Kidney epithelial cell (primary cell): ENCODE measurements around the gene WDR74. TPM values are rescaled to one million over a fixed set of nuclear protein-coding genes. Genes with fewer than 3 reads are reported as not detected.

Experiments
- DNase-seq: peaks from one replicate; pipeline ENCODE4 v3.0.0-alpha.2; 2010; ENCODE audit warnings: low read depth
- H3K27me3 ChIP-seq: 2 replicates; pipeline ENCODE4 v1.6.0; 2011; ENCODE audit warnings: low read length; ENCODE audit not compliant: control insufficient read depth, insufficient read depth
- H3K36me3 ChIP-seq: 2 replicates; pipeline ENCODE4 v1.5.1; 2011; ENCODE audit warnings: low read length; ENCODE audit not compliant: control insufficient read depth, insufficient read depth
- H3K4me3 ChIP-seq: 2 replicates; pipeline ENCODE4 v1.5.1; 2011; ENCODE audit warnings: low read depth, mild to moderate bottlenecking, control low read depth, low read length
- total RNA-seq: library from RNA; depleted of rRNA; stranded (reverse); fragments of >200 nt; gene quantifications from 2 replicates; pipeline ENCODE4 v1.2.3, GENCODE V29; 2015
- TF ChIP-seq, protein P1 (sequence below): IDR thresholded peaks from 2 replicates; pipeline ENCODE4 v1.5.1; 2011; ENCODE audit warnings: mild to moderate bottlenecking, moderate library complexity, low read length, control low read depth, inconsistent platforms; ENCODE audit not compliant: insufficient read depth, poor library complexity, severe bottlenecking

The WDR74 gene
- total RNA-seq, 1 donor from 2014 or later, result 92.8 TPM

DNA sequence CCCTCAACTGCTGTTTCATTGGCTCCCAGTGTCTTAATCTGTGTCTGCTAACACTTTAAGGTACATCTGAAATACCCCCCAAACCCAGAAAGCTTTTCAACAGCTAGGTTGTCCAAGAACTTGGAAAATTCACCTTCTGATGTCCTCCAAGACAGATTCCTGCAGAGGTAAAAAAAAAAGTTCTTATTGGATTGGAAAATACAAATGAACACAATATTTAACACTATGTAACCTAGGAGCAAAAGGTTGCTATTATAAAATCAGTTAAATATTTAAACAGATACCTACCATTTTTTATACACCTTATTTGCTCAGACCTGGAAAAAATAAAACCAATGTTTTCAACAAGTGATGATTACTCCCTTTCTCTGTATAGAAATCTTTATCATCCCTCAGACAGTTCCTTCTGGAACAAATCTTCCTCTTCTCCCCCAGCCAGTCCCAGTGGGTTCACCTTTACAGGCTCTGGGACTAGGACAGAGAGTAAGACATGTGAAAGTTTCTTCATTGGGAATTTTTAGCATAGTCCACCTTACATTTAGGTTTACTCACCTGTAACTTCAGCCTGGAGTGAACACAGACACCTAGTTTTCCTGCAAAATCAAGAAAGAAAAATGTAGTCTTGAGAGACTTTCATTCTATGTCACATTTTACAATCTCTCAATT, 13.3 kb upstream of the WDR74 start:
- H3K4me3 ChIP-seq, result no peak overlapping the region

GRCh38 chr11:62851807-62852522, 12.6 kb upstream of the WDR74 start:
- TF ChIP-seq, protein P1, sequence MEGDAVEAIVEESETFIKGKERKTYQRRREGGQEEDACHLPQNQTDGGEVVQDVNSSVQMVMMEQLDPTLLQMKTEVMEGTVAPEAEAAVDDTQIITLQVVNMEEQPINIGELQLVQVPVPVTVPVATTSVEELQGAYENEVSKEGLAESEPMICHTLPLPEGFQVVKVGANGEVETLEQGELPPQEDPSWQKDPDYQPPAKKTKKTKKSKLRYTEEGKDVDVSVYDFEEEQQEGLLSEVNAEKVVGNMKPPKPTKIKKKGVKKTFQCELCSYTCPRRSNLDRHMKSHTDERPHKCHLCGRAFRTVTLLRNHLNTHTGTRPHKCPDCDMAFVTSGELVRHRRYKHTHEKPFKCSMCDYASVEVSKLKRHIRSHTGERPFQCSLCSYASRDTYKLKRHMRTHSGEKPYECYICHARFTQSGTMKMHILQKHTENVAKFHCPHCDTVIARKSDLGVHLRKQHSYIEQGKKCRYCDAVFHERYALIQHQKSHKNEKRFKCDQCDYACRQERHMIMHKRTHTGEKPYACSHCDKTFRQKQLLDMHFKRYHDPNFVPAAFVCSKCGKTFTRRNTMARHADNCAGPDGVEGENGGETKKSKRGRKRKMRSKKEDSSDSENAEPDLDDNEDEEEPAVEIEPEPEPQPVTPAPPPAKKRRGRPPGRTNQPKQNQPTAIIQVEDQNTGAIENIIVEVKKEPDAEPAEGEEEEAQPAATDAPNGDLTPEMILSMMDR, result no peak
- DNase-seq, result no peak
- Histone ChIP-seq H3K27me3 (no peaks in the 10 kb centered on the region), H3K4me3 (no peak overlapping the region), H3K36me3 (peaks cover 6% of the 10 kb centered on the region)

More for the DNA sequence above, 13.3 kb upstream of the WDR74 start:
- Histone ChIP-seq H3K36me3 (peaks cover 6% of the 10 kb centered on the region), H3K27me3 (no peaks in the 10 kb centered on the region)
- no peak for DNase-seq
- TF ChIP-seq, protein P1, result no peak

GRCh38 chr11:62850911-62851806, 11.8 kb upstream of the WDR74 start:
- DNase-seq, result no peak
- H3K4me3 ChIP-seq, result no peak overlapping the region
- TF ChIP-seq, protein P1, result no peak

GRCh38 chr11:62847767-62848314, 8.5 kb upstream of the WDR74 start:
- Histone ChIP-seq H3K27me3 (no peaks in the 10 kb centered on the region), H3K36me3 (peaks cover 2% of the 10 kb centered on the region), H3K4me3 (no peak overlapping the region)
- DNase-seq, result no peak
- TF ChIP-seq, protein P1, result no peak

More at GRCh38 chr11:62850911-62851806, 11.8 kb upstream of the WDR74 start:
- H3K36me3 ChIP-seq, result peaks cover 6% of the 10 kb centered on the region
- no peaks in the 10 kb centered on the region for H3K27me3 ChIP-seq

- DNase-seq, result no peak
- TF ChIP-seq, protein P1, result no peak
These were observed 6.8 kb upstream of the WDR74 start for GRCh38 chr11:62846177-62846576.

More at GRCh38 chr11:62846177-62846576, 6.8 kb upstream of the WDR74 start:
- Histone ChIP-seq H3K4me3 (no peak overlapping the region), H3K27me3 (no peaks in the 10 kb centered on the region), H3K36me3 (no peaks in the 10 kb centered on the region)
